CD14-positive monocyte (primary cell): Measurements from ENCODE around the gene SLC17A1. TPM values are rescaled to one million over a fixed set of nuclear protein-coding genes. Genes with fewer than 3 reads are reported as not detected.

Experiments
- DNase-seq, 3 donors: peaks; one replicate each; pipeline ENCODE4 v3.0.0-alpha.2; 2011 to 2022
- H2AFZ ChIP-seq: 2 replicates; pipeline ENCODE4 v1.6.0; 2012; ENCODE audit warnings: mild to moderate bottlenecking, low read depth, low read length, inconsistent platforms; ENCODE audit not compliant: insufficient read depth, poor library complexity, severe bottlenecking
- H3K27ac ChIP-seq, 2 donors: 1 replicate in 1 of 2; 2 replicates in 1 of 2; pipeline ENCODE4 v1.5.1; 2012 to 2013; ENCODE audit warnings: low read length in 2 of 2, control low read depth in 1 of 2, inconsistent platforms in 1 of 2, low read depth in 1 of 2, mild to moderate bottlenecking in 1 of 2
- H3K27me3 ChIP-seq, 2 donors: one replicate each; pipeline versions ENCODE4 v1.6.0 to v1.6.1; 2011 to 2013; ENCODE audit warnings: low read length in 2 of 2; ENCODE audit not compliant: control insufficient read depth in 2 of 2, insufficient read depth in 2 of 2
- H3K36me3 ChIP-seq, 2 donors: replicated peaks in 1 of 2; 1 replicate in 1 of 2; 2 replicates in 1 of 2; pipeline versions ENCODE4 v1.5.1 to v1.6.1; 2012 to 2013; ENCODE audit warnings: low read length in 2 of 2, control low read depth in 1 of 2, inconsistent platforms in 1 of 2, mild to moderate bottlenecking in 1 of 2; ENCODE audit not compliant: insufficient read depth in 2 of 2, control insufficient read depth in 1 of 2
- H3K4me1 ChIP-seq, 2 donors: 1 replicate in 1 of 2; 2 replicates in 1 of 2; pipeline versions ENCODE4 v1.5.1 to v1.6.1; 2012 to 2013; ENCODE audit warnings: low read length in 2 of 2, control low read depth in 1 of 2, inconsistent platforms in 1 of 2, mild to moderate bottlenecking in 1 of 2, moderate library complexity in 1 of 2; ENCODE audit not compliant: insufficient read depth in 2 of 2, control insufficient read depth in 1 of 2
- H3K4me2 ChIP-seq: replicated peaks from 2 replicates; pipeline ENCODE3; 2012; ENCODE audit warnings: low read length, moderate library complexity, mild to moderate bottlenecking; ENCODE audit not compliant: poor library complexity, severe bottlenecking; ENCODE audit errors: extremely low read depth
- H3K4me3 ChIP-seq, 3 experiments: fragments of 200-600 bp in 1 of 3; sonication (generic) in 1 of 3; replicated peaks in 1 of 3; 1 replicate in 2 of 3; 2 replicates in 1 of 3; pipeline ENCODE4 v1.5.1; 2011 to 2013; ENCODE audit warnings: low read length in 3 of 3, mild to moderate bottlenecking in 3 of 3, control low read depth in 2 of 3, low read depth in 2 of 3, inconsistent platforms in 1 of 3, moderate library complexity in 1 of 3
- H3K79me2 ChIP-seq: 2 replicates; pipeline ENCODE4 v1.6.0; 2012; ENCODE audit warnings: mild to moderate bottlenecking, control low read depth, inconsistent platforms, low read length, moderate library complexity; ENCODE audit not compliant: insufficient read depth
- H3K9ac ChIP-seq: 2 replicates; pipeline ENCODE4 v1.6.0; 2017; ENCODE audit warnings: low read length, mild to moderate bottlenecking; ENCODE audit not compliant: insufficient read depth, poor library complexity, severe bottlenecking
- H3K9me3 ChIP-seq, 2 donors: replicated peaks in 1 of 2; 1 replicate in 1 of 2; 2 replicates in 1 of 2; pipeline versions ENCODE4 v1.5.1 to v1.6.1; 2012 to 2013; ENCODE audit warnings: low read length in 2 of 2, control low read depth in 1 of 2; ENCODE audit not compliant: control insufficient read depth in 1 of 2, insufficient read depth in 1 of 2
- H4K20me1 ChIP-seq: 2 replicates; pipeline ENCODE4 v1.6.0; 2012; ENCODE audit warnings: mild to moderate bottlenecking, low read length, control low read depth, moderate library complexity; ENCODE audit not compliant: insufficient read depth
- H3K27ac Mint-ChIP-seq, 7 donors: one replicate each; pipeline ENCODE4 v1.8.0; 2020; ENCODE audit warnings: mild to moderate bottlenecking in 7 of 7, mixed read lengths in 7 of 7, moderate library complexity in 6 of 7, inconsistent platforms in 2 of 7
- H3K27me3 Mint-ChIP-seq, 3 donors: one replicate each; pipeline ENCODE4 v1.8.0; 2021 to 2022; ENCODE audit warnings: low read depth in 3 of 3, mild to moderate bottlenecking in 3 of 3, mixed read lengths in 3 of 3, moderate library complexity in 3 of 3, inconsistent platforms in 1 of 3
- H3K36me3 Mint-ChIP-seq, 2 donors: one replicate each; pipeline ENCODE4 v1.8.0; 2020; ENCODE audit warnings: mixed read lengths in 2 of 2, inconsistent platforms in 1 of 2, mild to moderate bottlenecking in 1 of 2
- H3K4me1 Mint-ChIP-seq: one replicate; pipeline ENCODE4 v1.8.0; 2020; ENCODE audit warnings: mild to moderate bottlenecking, mixed read lengths
- H3K4me3 Mint-ChIP-seq, 2 donors: one replicate each; pipeline ENCODE4 v1.8.0; 2020; ENCODE audit warnings: mild to moderate bottlenecking in 2 of 2, mixed read lengths in 2 of 2, moderate library complexity in 1 of 2
- H3K9me3 Mint-ChIP-seq, 7 donors: one replicate each; pipeline ENCODE4 v1.8.0; 2020 to 2022; ENCODE audit warnings: mixed read lengths in 7 of 7, mild to moderate bottlenecking in 6 of 7, moderate library complexity in 6 of 7, inconsistent platforms in 2 of 7
- whole genome bisulfite sequencing: methylation state at CpG from one replicate; pipeline ENCODE4 v1.1.5; 2013; ENCODE audit warnings: missing lambda C conversion rate; ENCODE audit not compliant: insufficient coverage; 5-methylcytosine and 5-hydroxymethylcytosine counted together
- intact Hi-C, 2 donors: fragments of 100-400 bp; cut with micrococcal nuclease; formaldehyde crosslinking; loops; one replicate each; pipeline versions ENCODE4 v1.15.0 to v1.15.1; 2023
- polyA plus RNA-seq, 3 donors: library from polyadenylated mRNA; depleted of rRNA in 1 of 3; unstranded in 2 of 3; stranded (reverse) in 1 of 3; fragments of 300-500 nt in 2 of 3; fragments of >200 nt in 1 of 3; fragmentation: Illumina TruSeq in 2 of 3; gene quantifications; 1 replicate in 2 of 3; 2 replicates in 1 of 3; pipeline ENCODE4 v1.2.3, GENCODE V29; 2012 to 2021
- TF ChIP-seq, protein P1 (sequence below): fragments of 200-600 bp; IDR thresholded peaks from one replicate; pipeline ENCODE4 v1.8.0; 2022; ENCODE audit warnings: antibody characterized with exemption, mild to moderate bottlenecking

Gene SLC17A1
- polyA plus RNA-seq, 3 donors: not detected

DNA sequence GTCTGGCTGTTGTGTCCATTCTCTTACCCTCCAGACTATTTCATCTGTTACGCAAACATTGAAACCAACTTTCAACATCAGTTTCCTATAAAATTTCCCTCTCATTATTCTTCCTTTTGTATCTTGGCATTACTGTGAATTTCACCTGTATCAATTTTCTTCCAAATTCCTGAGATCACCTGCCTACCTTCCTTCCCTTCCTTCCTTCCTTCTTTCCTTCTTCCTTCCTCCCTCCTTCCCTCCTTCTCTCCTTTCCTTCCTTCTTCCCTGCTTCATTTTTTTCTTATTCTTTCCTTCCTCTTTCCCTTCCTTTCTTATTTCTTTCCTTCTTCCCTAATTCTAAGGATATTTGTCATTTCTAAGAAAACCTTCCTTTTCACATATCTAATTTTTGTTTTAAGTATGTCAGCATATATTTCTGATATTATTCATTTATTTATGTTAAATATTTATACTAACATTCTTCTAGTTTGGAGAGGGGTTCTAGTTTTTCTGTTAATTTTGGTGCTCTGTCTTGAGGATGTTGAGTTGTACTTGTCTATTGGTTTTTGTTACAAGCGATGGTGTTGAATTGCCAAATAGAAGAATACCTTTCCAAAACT lies 47.0 kb upstream of the SLC17A1 start:
- 83% methylated on average over 1 of the region's 2 CpGs for WGBS
- H3K4me3 Mint-ChIP-seq: no peak overlapping the region
- no peak for DNase-seq

DNA sequence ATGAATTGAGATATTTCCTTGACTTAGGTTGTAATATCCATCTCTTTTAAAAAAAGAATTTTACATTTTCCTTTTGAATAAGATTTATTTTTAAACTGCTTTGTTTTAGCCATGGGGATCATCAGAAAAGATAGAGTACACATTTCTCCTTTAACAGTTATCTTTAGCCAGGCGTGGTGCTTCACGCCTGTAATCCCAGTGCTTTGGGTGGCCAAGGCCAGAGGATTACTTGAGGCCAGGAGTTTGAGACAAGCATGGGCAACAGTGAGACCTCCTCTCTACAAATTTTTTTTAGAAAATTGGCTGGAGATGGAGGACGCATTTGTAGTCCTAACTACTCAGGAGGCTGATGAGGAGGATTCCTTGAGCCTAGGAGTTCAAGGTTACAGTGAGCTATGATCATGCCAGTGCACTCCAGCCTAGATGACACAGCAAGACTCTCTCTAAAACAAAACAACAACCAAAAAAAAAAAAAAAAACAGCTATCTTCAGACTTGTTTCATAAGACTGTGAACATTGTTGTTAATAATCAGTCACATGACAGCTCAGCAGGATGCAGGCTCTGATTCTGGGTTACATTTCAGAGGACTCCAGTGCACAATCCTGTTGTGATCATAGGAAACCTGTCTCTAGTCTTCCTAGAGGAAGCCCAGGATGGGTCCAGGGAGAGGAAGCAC lies 44.2 kb upstream of the SLC17A1 start:
- Mint-ChIP-seq H3K27me3 (peaks cover 0 to 5% (median 0%) of the 10 kb centered on the region in 3 donors), H3K4me1 (peaks cover 6% of the 10 kb centered on the region), H3K9me3 (peaks cover 0 to 1% (median 0%) of the 10 kb centered on the region in 7 donors), H3K4me3 (no peak overlapping the region), H3K36me3 (no peaks in the 10 kb centered on the region), H3K27ac (no peak overlapping the region)
- no peak overlapping the region for H3K4me3 ChIP-seq
- H3K27ac ChIP-seq: no peak overlapping the region
- TF ChIP-seq, protein P1, sequence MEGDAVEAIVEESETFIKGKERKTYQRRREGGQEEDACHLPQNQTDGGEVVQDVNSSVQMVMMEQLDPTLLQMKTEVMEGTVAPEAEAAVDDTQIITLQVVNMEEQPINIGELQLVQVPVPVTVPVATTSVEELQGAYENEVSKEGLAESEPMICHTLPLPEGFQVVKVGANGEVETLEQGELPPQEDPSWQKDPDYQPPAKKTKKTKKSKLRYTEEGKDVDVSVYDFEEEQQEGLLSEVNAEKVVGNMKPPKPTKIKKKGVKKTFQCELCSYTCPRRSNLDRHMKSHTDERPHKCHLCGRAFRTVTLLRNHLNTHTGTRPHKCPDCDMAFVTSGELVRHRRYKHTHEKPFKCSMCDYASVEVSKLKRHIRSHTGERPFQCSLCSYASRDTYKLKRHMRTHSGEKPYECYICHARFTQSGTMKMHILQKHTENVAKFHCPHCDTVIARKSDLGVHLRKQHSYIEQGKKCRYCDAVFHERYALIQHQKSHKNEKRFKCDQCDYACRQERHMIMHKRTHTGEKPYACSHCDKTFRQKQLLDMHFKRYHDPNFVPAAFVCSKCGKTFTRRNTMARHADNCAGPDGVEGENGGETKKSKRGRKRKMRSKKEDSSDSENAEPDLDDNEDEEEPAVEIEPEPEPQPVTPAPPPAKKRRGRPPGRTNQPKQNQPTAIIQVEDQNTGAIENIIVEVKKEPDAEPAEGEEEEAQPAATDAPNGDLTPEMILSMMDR: no peak
- no peaks in the 10 kb centered on the region for H3K9me3 ChIP-seq
- no peaks in the 10 kb centered on the region for H4K20me1 ChIP-seq
- H3K27me3 ChIP-seq: no peaks in the 10 kb centered on the region
- no peaks in the 10 kb centered on the region for H3K79me2 ChIP-seq
- H2AFZ ChIP-seq: no peak overlapping the region
- no peak overlapping the region for H3K9ac ChIP-seq
- DNase-seq: no peak
- intact Hi-C loops: no loop called here
- WGBS: 92% methylated on average over 2 of the region's 3 CpGs
- peaks cover 0 to 10% of the 10 kb centered on the region in 2 donors for H3K4me1 ChIP-seq
- no peak overlapping the region for H3K4me2 ChIP-seq
- no peaks in the 10 kb centered on the region for H3K36me3 ChIP-seq

More for the DNA sequence above, 47.0 kb upstream of the SLC17A1 start:
- peaks cover 0 to 9% (median 9%) of the 10 kb centered on the region in 3 donors for H3K27me3 Mint-ChIP-seq
- Histone ChIP-seq H3K9me3 (peaks cover 0 to 4% of the 10 kb centered on the region in 2 donors), H3K36me3 (no peaks in the 10 kb centered on the region), H2AFZ (no peak overlapping the region), H3K27me3 (no peaks in the 10 kb centered on the region), H3K4me1 (peaks cover 0 to 16% of the 10 kb centered on the region in 2 donors), H3K9ac (no peak overlapping the region), H3K4me3 (no peak overlapping the region), H3K79me2 (no peaks in the 10 kb centered on the region), H4K20me1 (no peaks in the 10 kb centered on the region), H3K27ac (no peak overlapping the region), H3K4me2 (no peak overlapping the region)
- peaks cover 14% of the 10 kb centered on the region for H3K4me1 Mint-ChIP-seq
- H3K9me3 Mint-ChIP-seq: peaks cover 0 to 5% (median 3%) of the 10 kb centered on the region in 7 donors
- intact Hi-C loops: no loop called here
- TF ChIP-seq, protein P1: no peak
- peak overlapping the region in 1 of 7 donors; percentile 15 for H3K27ac Mint-ChIP-seq
- no peaks in the 10 kb centered on the region for H3K36me3 Mint-ChIP-seq
